22Rv1 (cell line): ENCODE data around the gene CDC14B.

ENCODE experiments used
- CTCF ChIP-seq: fragments of 450-650 bp; IDR thresholded peaks from 2 replicates; pipeline ENCODE4 v1.5.1; 2017; ENCODE audit warnings: mild to moderate bottlenecking
- ZFX ChIP-seq: fragments of 450-650 bp; IDR thresholded peaks from 2 replicates; pipeline ENCODE4 v1.6.1; 2017; ENCODE audit warnings: antibody characterized with exemption, borderline replicate concordance

- no peak for TF ChIP-seq CTCF
- TF ChIP-seq ZFX = no peak
These were observed 123.1 kb downstream of the CDC14B start for GRCh38 chr9:96496368-96497116.
